Activated CD8-positive, alpha-beta memory T cell treated with anti-CD3 and anti-CD28 coated beads for 36 hours (primary cell): Measurements from ENCODE around the gene TRIM24. TPM values are rescaled to one million over a fixed set of nuclear protein-coding genes. Genes with fewer than 3 reads are reported as not detected.
"Not testable (repeated sequence)": the region's sequence is repeated elsewhere in the genome, so short reads cannot be mapped to it uniquely, and the experiment has no call there.

ENCODE experiments used
- CTCF ChIA-PET: fragments of 350-600 bp; sonication (Branson Sonifier 250); formaldehyde crosslinking; loops from one replicate; lab custom pipeline; 2021; ENCODE audit warnings: antibody characterized with exemption; lab: Charles Lee
- POLR2A ChIA-PET: fragments of 350-600 bp; sonication (Branson Sonifier 250); formaldehyde crosslinking; loops from one replicate; lab custom pipeline; 2021; ENCODE audit warnings: antibody characterized with exemption; lab: Charles Lee
- total RNA-seq, 2 experiments: library from RNA; stranded (reverse); gene quantifications; one replicate each; pipeline ENCODE4 v1.2.3, GENCODE V29; 2021

The TRIM24 gene
- total RNA-seq, 2 experiments from 2014 or later = 15.6 to 16.0 TPM

DNA sequence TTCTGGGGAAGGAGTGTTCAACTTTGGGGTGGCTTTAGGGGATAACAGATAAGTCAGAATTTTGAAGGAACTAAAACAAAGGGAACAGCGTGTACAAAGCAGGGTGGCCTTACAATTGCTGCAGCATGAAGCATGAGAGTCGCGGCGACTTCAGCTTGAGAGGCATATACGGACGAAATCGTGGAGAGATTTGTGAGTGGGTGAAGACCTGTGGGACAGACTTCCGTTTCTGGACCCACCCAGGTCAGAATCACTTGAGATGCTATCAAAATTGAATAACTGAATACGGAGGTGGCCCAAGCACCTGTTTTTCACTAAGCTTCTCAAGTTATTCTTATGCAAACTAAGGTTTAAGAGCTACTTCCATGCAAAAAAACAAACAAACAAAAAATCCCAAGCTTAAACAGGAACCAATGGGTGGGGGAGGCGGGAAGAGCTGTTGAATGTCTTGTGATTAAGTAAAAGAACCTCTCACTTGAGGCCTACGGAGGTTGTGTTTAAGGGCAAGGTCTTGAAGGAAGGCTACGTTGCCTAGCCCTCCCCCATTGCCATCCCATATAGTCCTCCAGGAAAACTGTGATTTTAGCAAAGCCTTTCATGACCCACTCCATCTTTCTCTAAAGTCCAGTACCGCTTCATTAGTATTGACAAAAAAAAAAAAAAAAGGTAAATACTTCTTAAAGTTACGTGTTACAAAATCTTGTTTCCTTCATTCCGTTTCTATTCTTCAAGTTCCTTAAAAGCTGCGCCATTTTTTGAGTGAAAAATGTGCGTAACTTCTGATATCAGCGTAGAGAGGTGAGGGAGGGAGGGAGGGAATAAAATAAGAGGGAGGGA lies 1.3 kb upstream of the TRIM24 start:
- CTCF ChIA-PET = interaction anchor here (1.7 kb wide), 1 partner anchor 11 kb away, joined by 4 read pairs; no protein-coding TSS in a partner anchor

DNA sequence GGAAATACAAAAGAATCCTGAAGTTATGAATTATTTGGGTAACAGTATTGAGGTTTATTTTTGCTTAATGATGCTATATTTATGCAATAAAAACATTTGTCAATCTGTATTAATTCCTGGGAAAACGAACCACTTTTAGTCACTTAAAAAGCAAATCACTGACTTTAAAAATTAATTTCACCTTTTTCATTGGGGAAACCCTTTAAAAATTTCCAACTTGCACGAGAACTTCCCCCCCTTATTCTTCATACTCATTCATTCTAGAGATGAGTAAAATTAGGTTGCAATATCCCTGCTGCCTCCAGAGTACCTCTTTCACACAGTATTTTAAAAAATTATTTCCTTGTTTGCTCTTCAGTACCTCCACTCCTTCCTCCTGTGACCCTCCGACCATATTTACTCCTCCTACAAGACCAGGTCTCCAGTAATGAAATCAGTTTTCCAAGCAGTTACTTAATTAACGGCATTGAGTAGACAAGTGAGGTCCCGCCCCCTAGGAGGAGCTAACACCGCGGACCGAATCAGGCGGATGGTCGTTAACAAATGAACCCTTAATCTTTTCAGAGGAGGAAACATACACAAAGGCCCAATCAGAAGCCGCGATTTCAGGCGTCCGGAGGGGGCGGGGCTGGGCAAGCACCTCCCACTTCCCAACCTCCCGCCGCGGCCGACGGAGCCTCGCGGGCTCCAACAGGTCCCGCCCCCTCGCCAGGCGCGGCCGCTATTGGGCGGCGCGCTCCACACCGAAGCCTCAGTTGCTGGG lies 465 bp upstream of the TRIM24 start:
- ChIA-PET POLR2A (interaction anchor here (1.0 kb wide), 1 partner anchor 21 kb away, joined by 3 read pairs; no protein-coding TSS in a partner anchor), CTCF (interaction anchor here (0.6 kb wide), 1 partner anchor 176 kb away, joined by 3 read pairs; no protein-coding TSS in a partner anchor)

More for the DNA sequence above, 1.3 kb upstream of the TRIM24 start:
- POLR2A ChIA-PET = no interaction called here

- ChIA-PET CTCF (no interaction called here), POLR2A (interaction anchor here (0.7 to 1.0 kb wide), 3 partner anchors 9 to 20 kb away, joined by 3 to 6 read pairs (median 4); no protein-coding TSS in a partner anchor)
These were observed 869 bp downstream of the TRIM24 start for GRCh38 chr7:138460649-138461607.

DNA sequence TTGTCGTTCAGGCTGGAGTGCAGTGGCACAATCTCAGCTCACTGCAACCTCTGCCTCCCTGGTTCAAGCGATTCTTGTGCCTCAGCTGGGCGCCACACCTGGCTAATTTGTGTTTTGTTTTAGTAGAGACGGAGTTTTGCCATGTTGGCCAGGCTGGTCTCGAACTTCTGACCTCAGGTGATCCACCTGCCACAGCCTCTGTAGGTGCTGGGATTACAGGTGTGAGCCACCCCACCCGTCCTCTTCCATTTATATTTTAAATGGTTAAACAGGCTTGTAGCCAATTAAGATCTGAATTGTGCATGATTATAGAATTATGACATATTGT lies 3.2 kb downstream of the TRIM24 start:
- POLR2A ChIA-PET = not testable (repeated sequence)

GRCh38 chr7:138465046-138465445 lies 5.0 kb downstream of the TRIM24 start:
- CTCF ChIA-PET = no interaction called here
- POLR2A ChIA-PET = no interaction called here

More for the DNA sequence above, 3.2 kb downstream of the TRIM24 start:
- CTCF ChIA-PET = not testable (repeated sequence)

DNA sequence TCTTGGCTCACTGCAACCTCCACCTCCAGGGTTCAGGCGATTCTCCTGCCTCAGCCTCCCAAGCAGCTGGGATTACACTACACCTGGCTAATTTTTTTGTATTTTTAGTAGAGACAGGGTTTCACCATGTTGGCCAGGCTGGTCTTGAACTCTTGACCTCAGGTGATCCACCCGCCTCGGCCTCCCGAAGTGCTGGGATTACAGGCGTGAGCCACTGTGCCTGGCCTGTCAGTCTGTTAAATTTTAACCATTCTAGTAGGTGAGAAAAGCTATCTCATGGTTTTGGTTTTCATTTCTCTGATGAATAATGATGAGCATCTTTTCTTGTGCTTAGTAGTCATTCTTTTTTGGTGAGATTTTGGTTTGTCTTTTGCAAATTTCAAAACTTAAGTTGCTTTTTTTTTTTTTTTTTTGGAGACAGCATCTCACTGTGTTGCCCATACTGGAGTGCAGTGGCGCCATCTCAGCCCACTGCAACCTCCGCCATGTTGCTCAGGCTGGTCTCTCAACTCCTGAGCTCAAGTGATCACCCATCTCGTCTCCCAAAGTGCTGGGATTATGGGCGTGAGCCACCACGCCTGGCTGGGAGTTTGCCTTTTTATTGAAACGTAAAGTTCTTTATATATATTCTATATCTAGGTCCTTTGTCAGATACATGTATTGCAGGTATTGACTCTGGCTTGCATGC lies 6.2 kb downstream of the TRIM24 start:
- CTCF ChIA-PET, POLR2A ChIA-PET: not testable (repeated sequence)

- ChIA-PET POLR2A (no interaction called here), CTCF (interaction anchor here (0.6 kb wide), 2 partner anchors 69 to 280 kb away, joined by 3 to 4 read pairs; no protein-coding TSS in a partner anchor)
These were observed 8.4 kb downstream of the TRIM24 start for GRCh38 chr7:138468244-138469123.

DNA sequence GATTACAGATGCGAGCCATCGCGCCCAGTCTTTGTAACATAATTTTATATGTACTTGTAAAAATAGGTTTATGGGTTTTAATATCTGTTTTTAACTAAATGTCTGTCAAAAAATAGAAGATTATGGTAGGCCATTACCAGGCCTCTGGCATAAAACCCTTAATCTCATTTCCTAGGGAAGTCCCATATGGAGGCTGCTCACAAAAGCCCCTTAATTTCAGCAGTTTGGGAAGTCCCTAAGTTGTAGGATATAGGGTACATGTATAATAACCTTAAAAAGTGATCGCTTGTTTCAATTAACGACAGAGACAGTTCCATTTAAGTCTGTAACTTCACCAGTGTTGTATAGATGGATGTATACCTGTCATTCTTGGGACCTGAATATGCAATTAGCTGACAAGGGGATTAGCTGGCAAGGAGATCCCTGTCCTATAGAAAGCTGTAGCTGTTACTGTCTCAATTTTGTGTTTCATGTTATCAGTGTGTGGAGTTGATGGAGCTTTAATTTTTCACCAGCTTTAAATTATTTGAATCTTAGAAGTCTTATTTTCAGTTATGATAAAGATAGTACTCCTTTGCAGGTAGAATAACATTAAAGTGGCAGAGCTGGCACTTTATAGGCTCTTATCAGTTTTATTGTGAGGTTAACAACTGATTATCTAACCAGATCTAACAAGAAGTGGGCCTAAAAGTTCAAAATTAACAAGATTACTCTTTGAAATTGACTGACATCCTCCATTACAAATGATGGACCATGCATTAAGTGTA lies 10.5 kb downstream of the TRIM24 start:
- POLR2A ChIA-PET = no interaction called here
- CTCF ChIA-PET = interaction anchor here (0.6 kb wide), 1 partner anchor 47 kb away, joined by 3 read pairs; no protein-coding TSS in a partner anchor

- ChIA-PET POLR2A (no interaction called here), CTCF (no interaction called here)
These were observed 12.4 kb downstream of the TRIM24 start for GRCh38 chr7:138472292-138473079.

DNA sequence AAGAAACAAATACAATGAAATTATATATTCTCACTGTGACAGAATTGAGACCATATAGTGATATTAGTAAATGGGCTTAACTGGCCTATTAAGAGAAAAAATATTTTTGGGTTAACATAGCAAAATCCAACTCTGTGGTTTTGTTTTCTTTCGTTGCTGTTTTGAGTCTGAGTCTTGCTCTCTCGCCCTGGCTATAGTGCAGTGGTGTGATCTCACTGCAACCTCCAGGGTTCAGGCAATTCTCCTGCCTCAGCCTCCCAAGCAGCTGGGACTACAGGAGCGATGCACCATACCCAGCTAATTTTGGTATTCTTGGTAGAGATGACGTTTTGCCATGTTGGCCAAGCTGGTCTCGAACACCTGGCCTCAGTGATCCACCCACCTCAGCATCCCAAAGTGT lies 15.3 kb downstream of the TRIM24 start:
- POLR2A ChIA-PET = no interaction called here
- CTCF ChIA-PET = no interaction called here

DNA sequence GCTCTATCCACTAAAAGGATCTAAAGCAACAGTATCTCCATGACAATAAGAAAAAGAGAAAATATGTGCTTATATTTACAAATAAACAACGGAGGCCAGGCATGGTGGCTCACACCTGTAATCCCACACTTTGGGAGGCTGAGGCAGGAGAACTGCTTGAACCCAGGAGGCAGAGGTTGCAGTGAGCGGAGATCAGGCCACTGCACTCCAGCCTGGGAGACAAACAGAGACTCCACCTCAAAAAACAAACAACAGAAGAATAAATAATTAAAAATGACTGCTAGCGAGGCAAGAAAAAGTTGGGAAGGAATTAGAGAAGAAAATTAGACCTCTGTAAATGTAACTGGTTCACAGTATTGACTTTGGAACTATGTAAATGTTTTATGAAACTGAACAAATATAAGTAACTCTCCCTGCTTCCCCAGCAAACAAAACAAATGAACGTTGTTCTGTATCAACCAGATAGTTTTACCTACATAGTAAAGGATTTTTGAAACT lies 17.1 kb downstream of the TRIM24 start:
- CTCF ChIA-PET = no interaction called here
- POLR2A ChIA-PET = no interaction called here

GRCh38 chr7:138477581-138477980 lies 17.5 kb downstream of the TRIM24 start:
- ChIA-PET CTCF (no interaction called here), POLR2A (no interaction called here)

- ChIA-PET POLR2A (interaction anchor here (0.6 kb wide), 1 partner anchor 102 kb away, joined by 3 read pairs; no protein-coding TSS in a partner anchor), CTCF (no interaction called here)
These were observed 18.4 kb downstream of the TRIM24 start for GRCh38 chr7:138478499-138478908.

DNA sequence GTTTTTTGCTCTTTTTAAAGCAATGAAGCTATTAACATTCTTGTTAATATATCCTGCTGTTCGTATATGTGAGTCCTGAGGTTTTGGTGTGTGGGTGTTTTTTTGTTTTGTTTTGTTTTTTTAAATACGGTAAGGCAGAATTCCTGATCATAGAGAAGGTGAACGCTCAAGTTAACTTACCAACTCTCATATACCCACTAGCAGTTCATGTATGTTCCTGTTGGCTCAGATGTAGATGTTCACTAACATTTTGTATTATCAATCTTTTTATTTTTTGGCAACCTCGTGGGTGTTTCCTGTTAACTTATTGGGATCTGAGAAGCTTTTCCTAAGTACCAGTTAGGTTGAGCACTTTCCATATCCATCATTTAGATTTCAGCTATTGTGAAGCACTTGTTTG lies 20.5 kb downstream of the TRIM24 start:
- POLR2A ChIA-PET = interaction anchor here (1.0 kb wide), 1 partner anchor 20 kb away, joined by 3 read pairs; the partner anchor contains the start of gene TRIM24
- CTCF ChIA-PET = interaction anchor here (0.6 kb wide), 1 partner anchor 341 kb away, joined by 3 read pairs; no protein-coding TSS in a partner anchor
